Measurements from ENCODE around the gene C9.
"Not testable (repeated sequence)": the region's sequence is repeated elsewhere in the genome, so short reads cannot be mapped to it uniquely, and the experiment has no call there.

Gene C9

GRCh38 chr5:39319395-39319794 is 44.9 kb downstream of the C9 start:
- FAIRE-seq: no peak

- not testable (repeated sequence) for FAIRE-seq
Observed at GRCh38 chr5:39316464-39316863, 47.8 kb downstream of the C9 start.

- FAIRE-seq: no peak
Observed at GRCh38 chr5:39315995-39316394, 48.3 kb downstream of the C9 start.

- FAIRE-seq: no peak
Observed at GRCh38 chr5:39314591-39314990, 49.7 kb downstream of the C9 start.

GRCh38 chr5:39309534-39309933 is 54.8 kb downstream of the C9 start:
- no peak for FAIRE-seq

- no peak for FAIRE-seq
Observed at GRCh38 chr5:39302472-39302871, 61.8 kb downstream of the C9 start.

GRCh38 chr5:39301406-39301805 is 62.9 kb downstream of the C9 start:
- FAIRE-seq: no peak

- no peak for FAIRE-seq
Observed at GRCh38 chr5:39299962-39300361, 64.3 kb downstream of the C9 start.

GRCh38 chr5:39294736-39295135 is 69.6 kb downstream of the C9 start:
- no peak for FAIRE-seq

- no peak for FAIRE-seq
Observed at GRCh38 chr5:39284552-39284951, 79.7 kb downstream of the C9 start.

GRCh38 chr5:39283231-39283818 is 81.0 kb downstream of the C9 start:
- no peak for FAIRE-seq

- FAIRE-seq: no peak
Observed at GRCh38 chr5:39282561-39282960, 81.7 kb downstream of the C9 start.

GRCh38 chr5:39275865-39276264 is 88.4 kb downstream of the C9 start:
- not testable (repeated sequence) for FAIRE-seq

- FAIRE-seq: peak; percentile 53
Observed at GRCh38 chr5:39274398-39275085, 89.8 kb downstream of the C9 start.

- FAIRE-seq: no peak
Observed at GRCh38 chr5:39273314-39273954, 90.9 kb downstream of the C9 start.

- FAIRE-seq: not testable (repeated sequence)
Observed at GRCh38 chr5:39272869-39273231, 91.4 kb downstream of the C9 start.

- FAIRE-seq: no peak
Observed at GRCh38 chr5:39270225-39270848, 94.0 kb downstream of the C9 start.

GRCh38 chr5:39267186-39267585 is 97.1 kb downstream of the C9 start:
- FAIRE-seq: no peak

- FAIRE-seq: no peak
Observed at GRCh38 chr5:39266442-39266841, 97.9 kb downstream of the C9 start.

- FAIRE-seq: no peak
Observed at GRCh38 chr5:39264528-39264927, 99.8 kb downstream of the C9 start.

- FAIRE-seq: no peak
Observed at GRCh38 chr5:39262981-39263380, 101.3 kb downstream of the C9 start.

- FAIRE-seq: no peak
Observed at GRCh38 chr5:39260095-39260494, 104.2 kb downstream of the C9 start.

GRCh38 chr5:39257554-39257953 is 106.7 kb downstream of the C9 start:
- FAIRE-seq: no peak

All from endometrium (tissue), 2 donors.